Dendritic cell treated with granulocyte-macrophage colony-stimulating factor and Interleukin-4, amounts not matched to agents 40 ng/mL and 50 ng/mL, for 4 days (primary cell): ENCODE measurements around the gene ATL1.
"Not testable (repeated sequence)": the region's sequence is repeated elsewhere in the genome, so short reads cannot be mapped to it uniquely, and the experiment has no call there.

Source experiments
- H3K27ac Mint-ChIP-seq: one replicate; pipeline ENCODE4 v1.8.0; 2022; ENCODE audit warnings: mild to moderate bottlenecking, mixed read lengths
- H3K27me3 Mint-ChIP-seq: one replicate; pipeline ENCODE4 v1.8.0; 2022; ENCODE audit warnings: mild to moderate bottlenecking, mixed read lengths
- H3K36me3 Mint-ChIP-seq: one replicate; pipeline ENCODE4 v1.8.0; 2022; ENCODE audit warnings: low read depth, mixed read lengths
- H3K4me1 Mint-ChIP-seq: one replicate; pipeline ENCODE4 v1.8.0; 2022; ENCODE audit warnings: low read depth, mixed read lengths
- H3K4me3 Mint-ChIP-seq: one replicate; pipeline ENCODE4 v1.8.0; 2022; ENCODE audit warnings: mild to moderate bottlenecking, moderate library complexity, mixed read lengths
- H3K9me3 Mint-ChIP-seq: one replicate; pipeline ENCODE4 v1.8.0; 2022; ENCODE audit warnings: mixed read lengths
- intact Hi-C: fragments of 100-400 bp; cut with micrococcal nuclease; formaldehyde crosslinking; loops from one replicate; pipeline ENCODE4 v1.15.0; 2022

ATL1 gene

GRCh38 chr14:50530794-50531365, 29.1 kb upstream of the ATL1 start:
- Mint-ChIP-seq H3K4me1 (peaks cover 51% of the 10 kb centered on the region), H3K9me3 (no peaks in the 10 kb centered on the region), H3K27me3 (no peaks in the 10 kb centered on the region), H3K4me3 (no peak overlapping the region), H3K36me3 (peaks cover 21% of the 10 kb centered on the region), H3K27ac (no peak overlapping the region)
- intact Hi-C loops, result loop anchor here (5.0 kb wide), 1 partner anchor 304 kb away; no protein-coding TSS in a partner anchor

GRCh38 chr14:50531595-50532501, 28.1 kb upstream of the ATL1 start:
- H3K27me3 Mint-ChIP-seq, result no peaks in the 10 kb centered on the region
- peaks cover 53% of the 10 kb centered on the region for H3K4me1 Mint-ChIP-seq
- intact Hi-C loops, result loop anchor here (1.0 to 5.0 kb wide), 3 partner anchors 211 to 305 kb away; partner anchors contain the start of genes DMAC2L and L2HGDH
- H3K9me3 Mint-ChIP-seq, result no peaks in the 10 kb centered on the region
- H3K36me3 Mint-ChIP-seq, result peaks cover 21% of the 10 kb centered on the region
- peak overlapping the region; percentile 87 for H3K4me3 Mint-ChIP-seq
- H3K27ac Mint-ChIP-seq, result peak overlapping the region; percentile 66

GRCh38 chr14:50532502-50533240, 27.3 kb upstream of the ATL1 start, which contains the start of gene MAP4K5:
TSS of gene MAP4K5 (minus strand) at chr14:50532569. CDS start at chr14:50532049, 520 bp downstream.
- intact Hi-C loops, result loop anchor here (1.0 to 5.0 kb wide), 3 partner anchors 211 to 305 kb away; partner anchors contain the start of genes DMAC2L and L2HGDH
- no peaks in the 10 kb centered on the region for H3K9me3 Mint-ChIP-seq
- peak within 1 kb of the TSS; percentile 87 for H3K4me3 Mint-ChIP-seq
- H3K27me3 Mint-ChIP-seq, result no peaks in the 10 kb centered on the region
- peaks cover 21% of the 10 kb centered on the region for H3K36me3 Mint-ChIP-seq
- H3K4me1 Mint-ChIP-seq, result peaks cover 53% of the 10 kb centered on the region
- H3K27ac Mint-ChIP-seq, result peak within 1 kb of the TSS; percentile 66

- Mint-ChIP-seq H3K9me3 (no peaks in the 10 kb centered on the region), H3K36me3 (peaks cover 15% of the 10 kb centered on the region), H3K27ac (peak overlapping the region; percentile 66), H3K4me1 (peaks cover 48% of the 10 kb centered on the region), H3K27me3 (no peaks in the 10 kb centered on the region), H3K4me3 (peak overlapping the region; percentile 87)
- intact Hi-C loops, result loop anchor here (2.0 to 5.0 kb wide), 2 partner anchors 220 to 306 kb away; partner anchors contain the start of genes DMAC2L and L2HGDH
These were observed 26.7 kb upstream of the ATL1 start for GRCh38 chr14:50533241-50533705.

DNA sequence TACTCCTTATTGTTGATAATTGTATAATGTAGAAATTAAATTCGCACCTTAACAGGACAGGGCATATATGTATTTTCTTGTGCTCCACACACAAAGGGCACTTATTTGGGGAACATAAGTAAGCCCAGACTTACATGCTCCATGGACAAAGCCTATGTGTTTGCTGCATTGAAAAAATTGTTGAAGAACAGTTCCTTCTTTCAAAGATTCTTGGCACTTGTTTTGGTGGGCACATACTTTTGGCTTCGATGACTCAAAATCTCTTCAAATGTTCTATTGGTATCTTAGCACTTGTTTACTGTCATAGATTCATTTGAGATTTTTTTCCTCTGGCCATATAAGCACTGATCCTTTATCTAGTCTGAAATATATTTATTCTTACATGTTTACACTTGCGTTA, 26.1 kb upstream of the ATL1 start:
- Mint-ChIP-seq H3K27ac (no peak overlapping the region), H3K27me3 (no peaks in the 10 kb centered on the region), H3K36me3 (peaks cover 14% of the 10 kb centered on the region), H3K9me3 (no peaks in the 10 kb centered on the region), H3K4me1 (peaks cover 48% of the 10 kb centered on the region), H3K4me3 (no peak overlapping the region)
- intact Hi-C loops, result loop anchor here (2.0 to 5.0 kb wide), 2 partner anchors 221 to 307 kb away; partner anchors contain the start of genes DMAC2L and L2HGDH

DNA sequence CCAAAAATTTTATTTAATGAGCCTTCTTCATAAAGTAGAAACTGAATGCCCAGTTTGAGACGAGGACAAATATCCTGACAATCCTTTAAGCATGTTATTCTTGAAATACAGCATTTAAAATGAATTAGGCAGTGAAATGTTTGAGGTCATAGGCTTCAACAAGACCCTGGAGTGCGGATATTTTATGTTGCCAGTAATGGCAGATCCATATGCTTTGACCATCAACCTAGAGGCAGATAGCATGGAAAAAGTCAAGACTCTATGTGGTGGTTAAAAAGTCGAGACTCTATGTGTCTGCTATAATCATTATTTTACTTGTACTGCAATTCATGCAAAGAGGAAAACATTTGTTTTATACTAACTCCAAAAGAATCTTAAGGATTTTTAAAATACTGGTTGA, 25.5 kb upstream of the ATL1 start:
- no peak overlapping the region for H3K27ac Mint-ChIP-seq
- H3K4me3 Mint-ChIP-seq, result no peak overlapping the region
- peaks cover 10% of the 10 kb centered on the region for H3K36me3 Mint-ChIP-seq
- H3K27me3 Mint-ChIP-seq, result no peaks in the 10 kb centered on the region
- no peaks in the 10 kb centered on the region for H3K9me3 Mint-ChIP-seq
- intact Hi-C loops, result loop anchor here (5.0 kb wide), 1 partner anchor 307 kb away; no protein-coding TSS in a partner anchor
- H3K4me1 Mint-ChIP-seq, result peaks cover 43% of the 10 kb centered on the region

DNA sequence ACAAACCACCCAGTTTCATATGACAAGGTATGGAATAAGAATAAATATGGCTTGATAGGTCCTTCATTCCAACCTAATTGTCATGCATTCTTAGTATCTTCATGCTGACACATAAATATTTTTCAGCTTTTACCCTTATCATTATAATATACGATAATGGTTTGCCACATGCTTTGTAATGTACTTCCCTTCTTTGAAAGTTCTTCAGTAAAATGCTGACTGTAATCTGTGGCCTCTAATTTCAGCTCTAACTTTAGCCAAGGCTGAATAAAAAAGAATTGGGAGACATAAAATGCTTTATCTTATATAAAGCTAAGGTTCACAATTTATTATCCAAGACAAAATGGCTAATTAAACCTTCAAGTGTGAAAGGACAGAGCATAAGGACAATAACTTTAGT, 24.9 kb upstream of the ATL1 start:
- H3K36me3 Mint-ChIP-seq, result peaks cover 6% of the 10 kb centered on the region
- no peaks in the 10 kb centered on the region for H3K27me3 Mint-ChIP-seq
- H3K4me3 Mint-ChIP-seq, result no peak overlapping the region
- H3K9me3 Mint-ChIP-seq, result no peaks in the 10 kb centered on the region
- H3K27ac Mint-ChIP-seq, result no peak overlapping the region
- intact Hi-C loops, result loop anchor here (5.0 kb wide), 1 partner anchor 308 kb away; no protein-coding TSS in a partner anchor
- H3K4me1 Mint-ChIP-seq, result peaks cover 38% of the 10 kb centered on the region

DNA sequence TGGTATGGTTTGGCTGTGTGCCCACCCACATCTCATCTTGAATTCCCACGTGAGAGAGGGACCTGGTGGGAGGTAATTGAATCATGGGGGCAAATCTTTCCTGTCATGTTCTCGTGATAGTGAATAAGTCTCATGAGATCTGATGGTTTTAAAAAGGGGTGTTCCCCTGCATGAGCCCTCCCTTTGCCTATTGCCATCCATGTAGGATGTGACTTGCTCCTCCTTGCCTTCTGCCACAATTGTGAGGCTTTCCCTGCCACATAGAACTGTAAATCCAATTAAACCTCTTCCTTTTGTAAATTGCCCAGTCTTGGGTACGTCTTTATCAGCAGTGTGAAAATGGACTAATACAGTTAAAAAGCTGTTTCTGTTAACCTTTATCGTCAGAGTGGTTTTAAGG, 21.9 kb upstream of the ATL1 start:
- H3K9me3 Mint-ChIP-seq, H3K4me3 Mint-ChIP-seq, H3K27me3 Mint-ChIP-seq, H3K27ac Mint-ChIP-seq, intact Hi-C loops, H3K36me3 Mint-ChIP-seq: not testable (repeated sequence)
- peaks cover 17% of the 10 kb centered on the region for H3K4me1 Mint-ChIP-seq

GRCh38 chr14:50539051-50539450, 20.9 kb upstream of the ATL1 start:
- no peaks in the 10 kb centered on the region for H3K36me3 Mint-ChIP-seq
- H3K4me1 Mint-ChIP-seq, result peaks cover 13% of the 10 kb centered on the region
- H3K27ac Mint-ChIP-seq, result no peak overlapping the region
- H3K27me3 Mint-ChIP-seq, result no peaks in the 10 kb centered on the region
- intact Hi-C loops, result no loop called here
- no peak overlapping the region for H3K4me3 Mint-ChIP-seq
- no peaks in the 10 kb centered on the region for H3K9me3 Mint-ChIP-seq

GRCh38 chr14:50541159-50541567, 18.8 kb upstream of the ATL1 start:
- no peaks in the 10 kb centered on the region for H3K27me3 Mint-ChIP-seq
- H3K4me3 Mint-ChIP-seq, result no peak overlapping the region
- no peak overlapping the region for H3K27ac Mint-ChIP-seq
- H3K36me3 Mint-ChIP-seq, result no peaks in the 10 kb centered on the region
- no peaks in the 10 kb centered on the region for H3K9me3 Mint-ChIP-seq
- intact Hi-C loops, result no loop called here
- H3K4me1 Mint-ChIP-seq, result peaks cover 12% of the 10 kb centered on the region

DNA sequence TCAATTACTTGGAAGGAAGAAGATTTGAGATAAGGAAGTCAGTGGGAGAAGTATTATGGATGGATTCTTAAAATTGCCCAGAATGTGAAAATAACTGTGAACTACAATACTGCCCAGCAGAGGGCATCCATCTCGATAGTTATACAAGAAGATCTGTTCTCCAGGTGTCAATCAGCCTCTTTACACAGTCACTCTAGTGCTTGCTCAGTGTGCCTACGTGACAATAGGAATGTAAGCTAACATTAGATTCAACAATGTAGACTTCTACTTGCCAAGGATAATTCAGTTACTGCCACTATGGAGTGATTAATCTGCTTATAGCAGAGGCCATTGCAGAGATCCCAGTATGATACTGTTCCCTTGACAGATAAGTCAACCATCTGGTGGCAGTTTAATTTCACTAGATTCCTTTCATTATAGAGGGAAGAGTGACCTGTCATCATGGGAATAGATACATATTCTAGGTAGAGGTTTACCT, 17.0 kb upstream of the ATL1 start:
- Mint-ChIP-seq H3K9me3 (no peaks in the 10 kb centered on the region), H3K4me3 (no peak overlapping the region), H3K36me3 (no peaks in the 10 kb centered on the region), H3K27ac (no peak overlapping the region), H3K27me3 (no peaks in the 10 kb centered on the region), H3K4me1 (peaks cover 5% of the 10 kb centered on the region)
- intact Hi-C loops, result no loop called here

DNA sequence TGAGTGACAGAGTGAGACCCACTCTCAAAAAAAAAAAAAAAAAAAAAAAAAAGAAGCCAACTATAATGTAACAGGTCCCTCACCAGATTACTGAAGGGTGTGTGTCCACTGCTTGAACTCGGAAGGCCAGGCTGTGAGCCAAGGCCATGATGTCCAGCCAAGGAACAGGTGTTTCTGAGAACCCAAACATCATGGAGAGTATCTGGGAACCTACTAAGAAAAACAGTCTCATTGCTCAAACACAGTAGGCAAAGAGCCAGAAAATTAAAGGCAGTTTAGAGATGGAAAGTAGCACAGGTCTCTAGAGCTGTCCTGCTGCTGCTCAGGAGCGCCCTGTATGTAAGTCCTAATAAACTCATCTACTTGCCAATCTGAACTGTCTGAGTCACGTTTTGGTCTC, 15.0 kb upstream of the ATL1 start:
- H3K27me3 Mint-ChIP-seq, result no peaks in the 10 kb centered on the region
- H3K4me3 Mint-ChIP-seq, result no peak overlapping the region
- H3K4me1 Mint-ChIP-seq, result peaks cover 5% of the 10 kb centered on the region
- no peaks in the 10 kb centered on the region for H3K36me3 Mint-ChIP-seq
- no peaks in the 10 kb centered on the region for H3K9me3 Mint-ChIP-seq
- no peak overlapping the region for H3K27ac Mint-ChIP-seq
- intact Hi-C loops, result no loop called here

- intact Hi-C loops, result no loop called here
These were observed 14.3 kb upstream of the ATL1 start for GRCh38 chr14:50545618-50546017.

More at GRCh38 chr14:50545618-50546017, 14.3 kb upstream of the ATL1 start:
- Mint-ChIP-seq H3K4me3 (no peak overlapping the region), H3K27ac (no peak overlapping the region), H3K27me3 (no peaks in the 10 kb centered on the region), H3K36me3 (no peaks in the 10 kb centered on the region), H3K9me3 (no peaks in the 10 kb centered on the region), H3K4me1 (peaks cover 5% of the 10 kb centered on the region)
